IMR-90 (cell line): ENCODE measurements around the gene HRH2. TPM values are rescaled to one million over a fixed set of nuclear protein-coding genes. Genes with fewer than 3 reads are reported as not detected.

Experiments used
- ATAC-seq: fragments of 200-7000 bp; cut with Tn5 transposase; 2 replicates; pipeline ENCODE4 v1.9.1; 2020; ENCODE audit warnings: low read depth, mild to moderate bottlenecking, moderate library complexity
- BruUV-seq: library from RNA; stranded (reverse); fragments of 400-500 nt; replicated peaks from 2 replicates; lab custom pipeline; 2021; lab: Mats Ljungman, UMichigan
- CTCF ChIA-PET: fragments of 300-600 bp; formaldehyde crosslinking; extraction: SDS; loops from one replicate; lab custom pipeline; 2021; ENCODE audit warnings: antibody characterized with exemption; lab: Yijun Ruan, JAX
- POLR2A ChIA-PET: fragments of 300-600 bp; sonication (Branson Sonifier 250); formaldehyde crosslinking; loops from one replicate; lab custom pipeline; 2022; ENCODE audit warnings: antibody characterized with exemption; ENCODE audit not compliant: unreplicated experiment; lab: Charles Lee
- DNase-seq: peaks from one replicate; pipeline ENCODE4 v3.0.0; 2013
- H2AFZ ChIP-seq: replicated peaks from 2 replicates; pipeline ENCODE3; 2013; ENCODE audit warnings: low read length, mild to moderate bottlenecking; ENCODE audit not compliant: poor library complexity
- H2AK5ac ChIP-seq: 2 replicates; pipeline ENCODE4 v1.6.1; 2013; ENCODE audit warnings: low read depth, low read length, inconsistent platforms
- H2AK9ac ChIP-seq: replicated peaks from 2 replicates; pipeline ENCODE3; 2013; ENCODE audit warnings: mild to moderate bottlenecking, low read depth, low read length, moderate library complexity; ENCODE audit not compliant: poor library complexity
- H2BK120ac ChIP-seq: 2 replicates; pipeline ENCODE4 v1.6.1; 2013; ENCODE audit warnings: low read depth, low read length, inconsistent platforms
- H2BK15ac ChIP-seq: 3 replicates; pipeline ENCODE4 v1.6.1; 2013; ENCODE audit warnings: low read depth, low read length, inconsistent platforms
- H2BK20ac ChIP-seq: 2 replicates; pipeline ENCODE4 v1.6.1; 2013; ENCODE audit warnings: low read depth, mild to moderate bottlenecking, inconsistent platforms, low read length, moderate library complexity
- H2BK5ac ChIP-seq: 2 replicates; pipeline ENCODE4 v1.6.1; 2013; ENCODE audit warnings: mild to moderate bottlenecking, low read depth, low read length, inconsistent platforms; ENCODE audit not compliant: poor library complexity, severe bottlenecking
- H3K14ac ChIP-seq: replicated peaks from 2 replicates; pipeline ENCODE4 v1.6.1; 2013; ENCODE audit warnings: low read depth, low read length, inconsistent platforms
- H3K18ac ChIP-seq: 2 replicates; pipeline ENCODE4 v1.6.1; 2013; ENCODE audit warnings: low read depth, low read length, control low read depth
- H3K23ac ChIP-seq: 2 replicates; pipeline ENCODE4 v1.6.1; 2013; ENCODE audit warnings: low read depth, low read length, inconsistent platforms
- H3K27ac ChIP-seq: 2 replicates; pipeline ENCODE4 v1.5.1; 2013; ENCODE audit warnings: mild to moderate bottlenecking, control low read depth, low read length; ENCODE audit not compliant: insufficient read depth
- H3K27me3 ChIP-seq: 2 replicates; pipeline ENCODE4 v1.6.1; 2013; ENCODE audit warnings: low read length; ENCODE audit not compliant: control insufficient read depth, insufficient read depth
- H3K36me3 ChIP-seq: 2 replicates; pipeline ENCODE4 v1.6.1; 2013; ENCODE audit warnings: low read length, mixed read lengths; ENCODE audit not compliant: control insufficient read depth, insufficient read depth
- H3K4ac ChIP-seq: 2 replicates; pipeline ENCODE4 v1.6.1; 2013; ENCODE audit warnings: low read depth, low read length, inconsistent platforms
- H3K4me1 ChIP-seq: 2 replicates; pipeline ENCODE4 v1.6.1; 2013; ENCODE audit warnings: low read length, mixed read lengths; ENCODE audit not compliant: control insufficient read depth, insufficient read depth
- H3K4me2 ChIP-seq: 2 replicates; pipeline ENCODE4 v1.6.1; 2013; ENCODE audit warnings: low read depth, mild to moderate bottlenecking, control low read depth, low read length, moderate library complexity
- H3K4me3 ChIP-seq: 2 replicates; pipeline ENCODE4 v1.5.1; 2013; ENCODE audit warnings: low read depth, mild to moderate bottlenecking, control low read depth, low read length, moderate library complexity; ENCODE audit not compliant: insufficient read depth
- H3K56ac ChIP-seq: 2 replicates; pipeline ENCODE4 v1.6.1; 2013; ENCODE audit warnings: low read length, inconsistent platforms; ENCODE audit not compliant: insufficient read depth; ENCODE audit errors: extremely low read depth
- H3K79me1 ChIP-seq, 2 experiments: 2 replicates each; pipeline ENCODE4 v1.6.1; 2013; ENCODE audit warnings: low read length in 2 of 2, inconsistent platforms in 1 of 2, low read depth in 1 of 2
- H3K9ac ChIP-seq: 2 replicates; pipeline ENCODE4 v1.6.1; 2013; ENCODE audit warnings: low read depth, low read length, control low read depth
- H3K9me1 ChIP-seq: 2 replicates; pipeline ENCODE4 v1.6.1; 2013; ENCODE audit warnings: low read length, inconsistent platforms; ENCODE audit not compliant: insufficient read depth
- H3K9me3 ChIP-seq: 2 replicates; pipeline ENCODE4 v1.6.1; 2013; ENCODE audit warnings: low read length; ENCODE audit not compliant: control insufficient read depth, insufficient read depth
- H4K20me1 ChIP-seq: 2 replicates; pipeline ENCODE4 v1.6.1; 2013; ENCODE audit warnings: low read length, inconsistent platforms; ENCODE audit not compliant: insufficient read depth
- H4K5ac ChIP-seq: 2 replicates; pipeline ENCODE4 v1.6.1; 2013; ENCODE audit warnings: mild to moderate bottlenecking, low read depth, low read length, control low read depth
- H4K8ac ChIP-seq, 2 experiments: 2 replicates each; pipeline ENCODE4 v1.6.1; 2013; ENCODE audit warnings: low read depth in 2 of 2, low read length in 2 of 2, control low read depth in 1 of 2, inconsistent platforms in 1 of 2
- H4K91ac ChIP-seq: 2 replicates; pipeline ENCODE4 v1.6.1; 2013; ENCODE audit warnings: low read depth, low read length, inconsistent platforms; ENCODE audit not compliant: insufficient read depth
- CEBPB ChIP-seq: IDR thresholded peaks from 2 replicates; pipeline ENCODE4 v1.6.1; 2012; ENCODE audit warnings: low read depth, low read length, improper control_type of control experiment
- FOS ChIP-seq: fragments of 150-350 bp; IDR thresholded peaks from 2 replicates; pipeline ENCODE4 v1.6.1; 2016; ENCODE audit warnings: low read depth, low read length
- MAFK ChIP-seq: IDR thresholded peaks from 2 replicates; pipeline ENCODE4 v1.6.1; 2012; ENCODE audit warnings: low read depth, low read length, improper control_type of control experiment
- MXI1 ChIP-seq: IDR thresholded peaks from 2 replicates; pipeline ENCODE4 v1.6.1; 2012; ENCODE audit warnings: low read depth, mild to moderate bottlenecking, low read length, moderate library complexity, borderline replicate concordance
- RCOR1 ChIP-seq: IDR thresholded peaks from 2 replicates; pipeline ENCODE4 v1.6.1; 2012; ENCODE audit warnings: mild to moderate bottlenecking, low read length, improper control_type of control experiment; ENCODE audit not compliant: insufficient replicate concordance
- RFX5 ChIP-seq: IDR thresholded peaks from 2 replicates; pipeline ENCODE4 v1.8.0; 2012; ENCODE audit warnings: low read depth, mild to moderate bottlenecking, low read length, moderate library complexity
- WGBS, 2 experiments: methylation state at CpG; one replicate each; pipeline versions ENCODE4 v1.1.5 to v1.1.7; 2013; ENCODE audit warnings: missing lambda C conversion rate in 2 of 2; ENCODE audit not compliant: insufficient read length in 1 of 2; ENCODE audit errors: extremely low coverage in 2 of 2; 5-methylcytosine and 5-hydroxymethylcytosine counted together
- dilution Hi-C: fragments of 300-500 bp; cut with HindIII; formaldehyde crosslinking; loops from one replicate; pipeline ENCODE4 v1.14.3; 2018; ENCODE audit warnings: low sequenced_read_pairs; ENCODE audit not compliant: unreplicated experiment
- in situ Hi-C: fragments of 300-500 bp; cut with MboI; formaldehyde crosslinking; loops from 3 replicates; pipeline ENCODE4 v1.14.3; 2019; ENCODE audit warnings: low sequenced_read_pairs, inconsistent platforms, mixed read lengths
- intact Hi-C: fragments of 100-400 bp; cut with micrococcal nuclease; formaldehyde crosslinking; loops from 2 replicates; pipeline ENCODE4 v1.10.0; 2022
- polyA plus RNA-seq, 3 experiments: library from polyadenylated mRNA; depleted of rRNA; stranded (reverse); fragments of >200 nt; gene quantifications; 2 replicates each; pipeline ENCODE4 v1.2.3, GENCODE V29; 2012; ENCODE audit warnings: low replicate concordance in 1 of 3
- total RNA-seq: library from RNA; depleted of rRNA; stranded (reverse); fragments of >200 nt; gene quantifications from 2 replicates; pipeline ENCODE4 v1.2.3, GENCODE V29; 2012
- TF ChIP-seq, protein P1 (sequence below): conservative IDR thresholded peaks from 2 replicates; pipeline ENCODE4 v1.5.1; 2012; ENCODE audit warnings: mild to moderate bottlenecking, low read depth, low read length, improper control_type of control experiment
- TF ChIP-seq, protein P2 (sequence below): fragments of 150-350 bp; IDR thresholded peaks from 2 replicates; pipeline ENCODE4 v1.6.1; 2017; ENCODE audit warnings: mild to moderate bottlenecking, antibody characterized with exemption, low read length, low read depth

HRH2 gene
- total and polyA plus RNA-seq, 2 of the 4 experiments (the other 2 are of a cell fraction): not detected

DNA sequence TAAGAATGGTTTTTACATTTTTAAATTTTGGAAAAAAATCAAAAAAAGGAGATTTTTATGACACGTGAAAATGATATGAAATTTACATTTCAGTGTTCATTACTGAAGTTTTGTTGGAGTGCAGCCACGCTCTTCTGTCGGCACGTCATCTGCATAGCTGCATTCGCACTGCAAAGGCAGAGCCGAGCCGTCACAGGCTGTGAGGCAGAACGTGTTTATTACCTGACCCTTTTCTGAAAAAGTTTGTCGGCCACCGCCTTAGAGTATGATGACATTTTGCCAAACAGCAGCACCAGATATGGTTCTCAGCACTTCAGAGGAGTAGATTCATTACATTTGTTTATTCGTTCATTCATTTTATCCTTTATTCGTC, 24.1 kb downstream of the HRH2 start:
- Histone ChIP-seq H3K79me1 (no peaks in the 10 kb centered on the region), H3K4me3 (no peak overlapping the region), H2AFZ (no peak overlapping the region), H2AK9ac (no peak overlapping the region), H3K36me3 (no peaks in the 10 kb centered on the region), H2BK15ac (no peak overlapping the region), H4K20me1 (no peaks in the 10 kb centered on the region), H2BK120ac (no peak overlapping the region), H3K9ac (no peak overlapping the region), H3K4me1 (no peaks in the 10 kb centered on the region), H2BK20ac (no peak overlapping the region), H3K23ac (no peak overlapping the region), H3K27ac (no peak overlapping the region), H3K27me3 (no peaks in the 10 kb centered on the region), H3K56ac (no peak overlapping the region), H4K91ac (no peak overlapping the region), H3K4me2 (no peak overlapping the region), H4K5ac (no peak overlapping the region), H3K14ac (no peak overlapping the region), H3K9me3 (peaks cover 6% of the 10 kb centered on the region), H3K4ac (no peak overlapping the region), H3K18ac (no peak overlapping the region), H4K8ac (no peak overlapping the region), H3K9me1 (no peaks in the 10 kb centered on the region), H2AK5ac (no peak overlapping the region), H2BK5ac (no peak overlapping the region)
- dilution Hi-C loops: no loop called here
- WGBS, 2 experiments: 0% methylated on average over 8 of the region's 12 CpGs; no CpG with 5 or more reads in 1 of the 2 experiments
- in situ Hi-C loops: no loop called here
- intact Hi-C loops: no loop called here
- 0 out of 2 replicates have a peak, but pooled peaks have one; percentile 35 for ATAC-seq
- BruUV-seq: no TSS peak
- POLR2A ChIA-PET: no interaction called here
- DNase-seq: no peak
- TF ChIP-seq, protein P1, sequence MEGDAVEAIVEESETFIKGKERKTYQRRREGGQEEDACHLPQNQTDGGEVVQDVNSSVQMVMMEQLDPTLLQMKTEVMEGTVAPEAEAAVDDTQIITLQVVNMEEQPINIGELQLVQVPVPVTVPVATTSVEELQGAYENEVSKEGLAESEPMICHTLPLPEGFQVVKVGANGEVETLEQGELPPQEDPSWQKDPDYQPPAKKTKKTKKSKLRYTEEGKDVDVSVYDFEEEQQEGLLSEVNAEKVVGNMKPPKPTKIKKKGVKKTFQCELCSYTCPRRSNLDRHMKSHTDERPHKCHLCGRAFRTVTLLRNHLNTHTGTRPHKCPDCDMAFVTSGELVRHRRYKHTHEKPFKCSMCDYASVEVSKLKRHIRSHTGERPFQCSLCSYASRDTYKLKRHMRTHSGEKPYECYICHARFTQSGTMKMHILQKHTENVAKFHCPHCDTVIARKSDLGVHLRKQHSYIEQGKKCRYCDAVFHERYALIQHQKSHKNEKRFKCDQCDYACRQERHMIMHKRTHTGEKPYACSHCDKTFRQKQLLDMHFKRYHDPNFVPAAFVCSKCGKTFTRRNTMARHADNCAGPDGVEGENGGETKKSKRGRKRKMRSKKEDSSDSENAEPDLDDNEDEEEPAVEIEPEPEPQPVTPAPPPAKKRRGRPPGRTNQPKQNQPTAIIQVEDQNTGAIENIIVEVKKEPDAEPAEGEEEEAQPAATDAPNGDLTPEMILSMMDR: no peak
- TF ChIP-seq, protein P2, sequence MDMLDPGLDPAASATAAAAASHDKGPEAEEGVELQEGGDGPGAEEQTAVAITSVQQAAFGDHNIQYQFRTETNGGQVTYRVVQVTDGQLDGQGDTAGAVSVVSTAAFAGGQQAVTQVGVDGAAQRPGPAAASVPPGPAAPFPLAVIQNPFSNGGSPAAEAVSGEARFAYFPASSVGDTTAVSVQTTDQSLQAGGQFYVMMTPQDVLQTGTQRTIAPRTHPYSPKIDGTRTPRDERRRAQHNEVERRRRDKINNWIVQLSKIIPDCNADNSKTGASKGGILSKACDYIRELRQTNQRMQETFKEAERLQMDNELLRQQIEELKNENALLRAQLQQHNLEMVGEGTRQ: no peak
- TF ChIP-seq MXI1 (no peak), RFX5 (no peak), CEBPB (no peak), FOS (no peak), MAFK (no peak), RCOR1 (no peak)
- CTCF ChIA-PET: no interaction called here
